ENCODE measurements around the gene PIK3CD. TPM values are rescaled to one million over a fixed set of nuclear protein-coding genes. Genes with fewer than 3 reads are reported as not detected.

The PIK3CD gene
- polyA plus RNA-seq, 1 donor from 2014 or later = 4.2 TPM

- no peak overlapping the region for H3K27ac ChIP-seq (ENCODE audit: low read length)
- H3K9me2 ChIP-seq (ENCODE audit: insufficient read depth, low read length) = no peaks in the 10 kb centered on the region
- no peaks in the 10 kb centered on the region for H3F3A ChIP-seq (ENCODE audit: insufficient read depth, low read length, poor library complexity, severe bottlenecking)
- no peak for TF ChIP-seq TAF1 (IDR thresholded peaks at IDR 0.05; ENCODE audit: low read depth)
- TF ChIP-seq CTCF (IDR thresholded peaks at IDR 0.05; ENCODE audit: poor library complexity, severe bottlenecking) = no peak
- no peak for TF ChIP-seq EP300 (conservative IDR thresholded peaks at IDR 0.05; ENCODE audit: poor library complexity, severe bottlenecking)
- no peak for TF ChIP-seq RAD21 (conservative IDR thresholded peaks at IDR 0.05)
- no peak for TF ChIP-seq POLR2AphosphoS5 (IDR thresholded peaks at IDR 0.05)
- TF ChIP-seq EZH2 (IDR thresholded peaks at IDR 0.05; ENCODE audit: borderline replicate concordance, insufficient read depth, low read length, poor library complexity, severe bottlenecking) = no peak
- TF ChIP-seq REST (IDR thresholded peaks at IDR 0.05; ENCODE audit: borderline replicate concordance) = no peak
- no peak for TF ChIP-seq MXI1 (conservative IDR thresholded peaks at IDR 0.05; ENCODE audit: poor library complexity, severe bottlenecking)
- no peak for TF ChIP-seq SMC3 (conservative IDR thresholded peaks at IDR 0.05; ENCODE audit: poor library complexity)
- no peaks in the 10 kb centered on the region for H3K27me3 ChIP-seq (ENCODE audit: insufficient read depth, low read depth, low read length)
- no peaks in the 10 kb centered on the region for H3K9me3 ChIP-seq (ENCODE audit: low read length)
- no peak overlapping the region for H3K9ac ChIP-seq (ENCODE audit: low read length)
- no peaks in the 10 kb centered on the region for H4K20me1 ChIP-seq (ENCODE audit: insufficient read depth)
- no peaks in the 10 kb centered on the region for H3K36me3 ChIP-seq (ENCODE audit: insufficient read depth, low read length)
- peaks cover 4% of the 10 kb centered on the region for H3K79me2 ChIP-seq (replicated peaks; ENCODE audit: insufficient read depth, low read length)
- no peak overlapping the region for H3K4me2 ChIP-seq (ENCODE audit: low read length)
- no peak overlapping the region for H3K4me3 ChIP-seq (ENCODE audit: low read length)
- H2AFZ ChIP-seq (ENCODE audit: low read depth, low read length) = no peak overlapping the region
Observed at GRCh38 chr1:9764550-9764949, 113.0 kb downstream of the PIK3CD start.

GRCh38 chr1:9766759-9767442 lies 115.4 kb downstream of the PIK3CD start:
- H3K4me2 ChIP-seq (ENCODE audit: low read length) = no peak overlapping the region
- no peaks in the 10 kb centered on the region for H3K9me3 ChIP-seq (ENCODE audit: low read length)
- H3K79me2 ChIP-seq (replicated peaks; ENCODE audit: insufficient read depth, low read length) = peaks cover 4% of the 10 kb centered on the region
- no peaks in the 10 kb centered on the region for H3K36me3 ChIP-seq (ENCODE audit: insufficient read depth, low read length)
- no peak overlapping the region for H3K4me3 ChIP-seq (ENCODE audit: low read length)
- no peak overlapping the region for H3K27ac ChIP-seq (ENCODE audit: low read length)
- no peaks in the 10 kb centered on the region for H4K20me1 ChIP-seq (ENCODE audit: insufficient read depth)
- no peaks in the 10 kb centered on the region for H3K9me2 ChIP-seq (ENCODE audit: insufficient read depth, low read length)
- H3K27me3 ChIP-seq (ENCODE audit: insufficient read depth, low read depth, low read length) = no peaks in the 10 kb centered on the region
- H3K9ac ChIP-seq (ENCODE audit: low read length) = no peak overlapping the region
- TF ChIP-seq POLR2AphosphoS5 (IDR thresholded peaks at IDR 0.05) = no peak
- no peak for TF ChIP-seq MXI1 (conservative IDR thresholded peaks at IDR 0.05; ENCODE audit: poor library complexity, severe bottlenecking)
- TF ChIP-seq CTCF (IDR thresholded peaks at IDR 0.05; ENCODE audit: poor library complexity, severe bottlenecking) = no peak
- no peak for TF ChIP-seq SMC3 (conservative IDR thresholded peaks at IDR 0.05; ENCODE audit: poor library complexity)
- TF ChIP-seq REST (IDR thresholded peaks at IDR 0.05; ENCODE audit: borderline replicate concordance) = no peak
- TF ChIP-seq EZH2 (IDR thresholded peaks at IDR 0.05; ENCODE audit: borderline replicate concordance, insufficient read depth, low read length, poor library complexity, severe bottlenecking) = no peak
- TF ChIP-seq EP300 (conservative IDR thresholded peaks at IDR 0.05; ENCODE audit: poor library complexity, severe bottlenecking) = no peak
- no peak for TF ChIP-seq RAD21 (conservative IDR thresholded peaks at IDR 0.05)
- no peak for TF ChIP-seq TAF1 (IDR thresholded peaks at IDR 0.05; ENCODE audit: low read depth)
- H3F3A ChIP-seq (ENCODE audit: insufficient read depth, low read length, poor library complexity, severe bottlenecking) = no peaks in the 10 kb centered on the region
- no peak overlapping the region for H2AFZ ChIP-seq (ENCODE audit: low read depth, low read length)
